NK-92 treated with Interleukin-12 subunit alpha and Interleukin-12 subunit beta, amount 100 ng/mL, for 24 hours (cell line): ENCODE data around the gene STX18.
"Not testable (repeated sequence)": the region's sequence is repeated elsewhere in the genome, so short reads cannot be mapped to it uniquely, and the experiment has no call there.

Experiments used
- DNase-seq: peaks from one replicate; lab custom pipeline; 2025; lab: John Stamatoyannopoulos, UW

The STX18 gene

GRCh38 chr4:4479366-4479765 is 62.5 kb downstream of the STX18 start:
- no peak for DNase-seq

GRCh38 chr4:4477796-4478195 is 64.1 kb downstream of the STX18 start:
- no peak for DNase-seq

- DNase-seq = no peak
These were observed 64.5 kb downstream of the STX18 start for GRCh38 chr4:4477391-4477790.

GRCh38 chr4:4474476-4474875 is 67.4 kb downstream of the STX18 start:
- no peak for DNase-seq

GRCh38 chr4:4472344-4472958 is 69.4 kb downstream of the STX18 start:
- DNase-seq = no peak

GRCh38 chr4:4471195-4471594 is 70.7 kb downstream of the STX18 start:
- DNase-seq = no peak

GRCh38 chr4:4470208-4470607 is 71.6 kb downstream of the STX18 start:
- DNase-seq = no peak

- DNase-seq = not testable (repeated sequence)
These were observed 76.6 kb downstream of the STX18 start for GRCh38 chr4:4465238-4465637.

- no peak for DNase-seq
These were observed 78.9 kb downstream of the STX18 start for GRCh38 chr4:4462970-4463369.

GRCh38 chr4:4461850-4462249 is 80.0 kb downstream of the STX18 start:
- DNase-seq = no peak

GRCh38 chr4:4461178-4461577 is 80.7 kb downstream of the STX18 start:
- no peak for DNase-seq

GRCh38 chr4:4460759-4461158 is 81.1 kb downstream of the STX18 start:
- DNase-seq = no peak

GRCh38 chr4:4459181-4459580 is 82.7 kb downstream of the STX18 start:
- no peak for DNase-seq

GRCh38 chr4:4457803-4458553 is 83.9 kb downstream of the STX18 start:
- no peak for DNase-seq

GRCh38 chr4:4456816-4457578 is 84.9 kb downstream of the STX18 start:
- no peak for DNase-seq

- DNase-seq = no peak
These were observed 85.5 kb downstream of the STX18 start for GRCh38 chr4:4456351-4456750.

- no peak for DNase-seq
These were observed 86.5 kb downstream of the STX18 start for GRCh38 chr4:4455210-4455865.

GRCh38 chr4:4446434-4446833 is 95.4 kb downstream of the STX18 start:
- DNase-seq = no peak

GRCh38 chr4:4443821-4444220 is 98.0 kb downstream of the STX18 start:
- no peak for DNase-seq

GRCh38 chr4:4440333-4441061 is 101.4 kb downstream of the STX18 start:
- no peak for DNase-seq

- DNase-seq = no peak
These were observed 102.1 kb downstream of the STX18 start for GRCh38 chr4:4439782-4440181.

GRCh38 chr4:4438891-4439290 is 103.0 kb downstream of the STX18 start:
- no peak for DNase-seq
